NCI-H1048 (cell line): ENCODE results near the gene FAM131B.

Experiments
- DNase-seq: peaks from one replicate; lab custom pipeline; 2025; lab: John Stamatoyannopoulos, UW

Gene FAM131B

DNA sequence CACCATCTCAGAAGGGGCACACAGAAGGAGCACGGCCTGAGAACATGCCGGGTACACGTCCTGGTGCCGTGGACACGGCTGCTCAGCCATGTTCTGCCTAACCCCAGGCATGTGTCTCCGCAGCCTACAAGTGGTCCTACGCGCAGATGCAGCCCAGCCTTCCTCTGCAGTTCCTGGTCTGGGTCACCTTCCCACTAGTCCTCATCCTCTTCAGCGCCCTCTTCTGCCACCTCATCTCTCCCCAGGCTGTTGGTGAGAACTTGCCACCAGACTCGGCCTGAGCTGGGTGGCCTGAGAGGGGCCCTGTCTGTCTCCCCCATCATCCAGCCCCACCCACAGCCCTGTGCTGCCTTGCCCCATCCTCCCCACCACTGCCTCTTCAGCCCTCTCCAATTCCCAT is 41.3 kb downstream of the FAM131B start:
- DNase-seq: no peak

- DNase-seq: no peak
Observed at GRCh38 chr7:143320620-143321019, 41.9 kb downstream of the FAM131B start.

- DNase-seq: no peak
Observed at GRCh38 chr7:143318661-143319060, 43.9 kb downstream of the FAM131B start.

- DNase-seq: no peak
Observed at GRCh38 chr7:143316492-143316891, 46.0 kb downstream of the FAM131B start.

GRCh38 chr7:143315776-143316175 is 46.7 kb downstream of the FAM131B start, which contains the start of gene CLCN1:
Gene CLCN1, plus strand, starts transcription at chr7:143316111. Its CDS starts 102 bp downstream, at chr7:143316213.
- no peak for DNase-seq

DNA sequence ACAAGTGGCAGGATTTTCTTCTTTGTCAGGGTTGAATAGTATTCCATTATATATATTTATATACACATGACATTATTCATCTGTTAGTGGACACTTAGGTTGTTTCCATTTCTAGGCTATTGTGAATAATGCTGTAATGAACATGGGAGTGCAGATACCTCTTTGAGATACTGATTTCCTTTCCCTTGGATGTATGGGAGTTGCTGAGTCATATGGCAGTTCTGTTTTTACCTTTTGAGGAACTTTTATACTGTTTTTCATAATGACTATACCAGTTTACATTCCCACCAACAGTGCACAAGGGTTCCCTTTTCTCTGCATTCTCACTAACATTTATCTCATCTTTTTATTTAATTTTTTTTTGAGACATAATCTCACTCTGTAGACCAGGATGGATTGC is 48.4 kb downstream of the FAM131B start:
- no peak for DNase-seq

DNA sequence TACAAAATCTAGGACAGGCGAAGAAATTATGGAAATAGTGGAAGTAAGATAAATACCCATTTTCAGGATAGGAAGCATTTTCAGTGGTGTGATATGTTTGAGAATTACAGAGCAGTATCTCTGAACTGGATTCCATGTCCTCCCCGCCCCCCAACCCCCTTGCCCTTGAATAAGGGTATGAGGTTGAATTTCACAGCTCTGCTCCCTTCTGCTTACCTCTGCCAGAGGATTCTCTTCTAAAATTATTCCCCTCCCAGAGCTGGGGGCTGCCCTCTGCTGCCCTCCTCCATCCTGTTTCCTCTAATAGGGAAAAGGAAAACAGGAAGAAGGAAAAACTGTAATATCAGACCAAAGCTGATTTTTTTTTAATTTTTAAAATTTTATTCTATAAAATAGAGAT is 53.9 kb downstream of the FAM131B start:
- DNase-seq: no peak

GRCh38 chr7:143305423-143306070 is 57.0 kb downstream of the FAM131B start:
- DNase-seq: no peak

DNA sequence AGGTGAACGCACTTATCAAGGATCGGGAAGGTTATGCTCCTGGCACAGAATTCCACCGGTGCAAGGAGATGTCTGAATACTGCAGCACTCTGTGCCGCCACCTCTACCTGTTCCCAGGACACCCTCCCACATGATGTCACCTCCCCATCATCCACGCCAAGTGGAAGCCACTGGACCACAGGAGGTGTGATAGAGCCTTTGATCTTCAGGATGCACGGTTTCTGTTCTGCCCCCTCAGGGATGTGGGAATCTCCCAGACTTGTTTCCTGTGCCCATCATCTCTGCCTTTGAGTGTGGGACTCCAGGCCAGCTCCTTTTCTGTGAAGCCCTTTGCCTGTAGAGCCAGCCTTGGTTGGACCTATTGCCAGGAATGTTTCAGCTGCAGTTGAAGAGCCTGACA is 57.6 kb downstream of the FAM131B start:
- no peak for DNase-seq

- DNase-seq: no peak
Observed at GRCh38 chr7:143303733-143304132, 58.8 kb downstream of the FAM131B start.
